ENCODE results near the gene TFCP2L1.

The TFCP2L1 gene

DNA sequence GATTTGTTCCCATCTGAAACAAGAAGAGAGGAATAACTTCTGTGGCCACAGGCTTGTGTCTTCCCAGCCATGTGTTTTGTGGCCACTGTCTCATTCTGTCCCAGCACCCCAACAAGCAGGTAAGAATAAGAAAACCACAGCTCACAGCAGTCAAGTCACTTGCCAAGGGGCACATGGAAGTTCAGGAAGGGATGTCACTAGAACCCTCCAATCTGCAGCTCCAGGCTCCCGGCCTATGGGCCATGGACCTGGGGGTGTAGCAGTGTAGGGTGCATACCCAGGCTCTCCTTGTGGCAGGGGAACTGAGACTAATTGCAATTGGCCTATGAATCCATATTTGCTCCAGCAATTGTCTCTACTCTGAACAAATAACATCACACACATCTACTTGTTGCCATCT is 112.5 kb downstream of the TFCP2L1 start:
- DNase-seq (ENCODE audit: low read depth): no peak

GRCh38 chr2:121171625-121172119 is 113.3 kb downstream of the TFCP2L1 start:
- no peak for DNase-seq (ENCODE audit: low read depth)

DNA sequence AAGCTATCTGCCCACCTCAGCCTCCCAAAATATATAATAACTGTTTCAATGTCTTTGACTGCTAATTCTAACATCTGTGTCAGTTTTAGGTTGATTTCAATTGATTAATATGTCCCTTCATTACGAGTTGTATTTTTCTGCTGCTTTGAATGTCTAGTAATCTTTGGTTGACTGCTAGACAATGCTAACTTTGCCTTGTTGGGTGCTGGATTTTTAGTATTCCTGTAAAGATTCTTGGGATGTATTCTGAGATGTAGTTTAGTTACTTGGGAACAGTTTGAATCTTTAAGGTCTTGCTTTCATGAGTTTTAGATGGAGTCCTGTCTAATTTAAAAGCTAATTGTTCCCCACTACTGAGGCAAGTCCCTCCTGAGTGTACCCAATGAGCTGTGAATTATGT is 114.4 kb downstream of the TFCP2L1 start:
- no peak for DNase-seq (ENCODE audit: low read depth)

GRCh38 chr2:121167411-121167810 is 117.6 kb downstream of the TFCP2L1 start:
- DNase-seq (ENCODE audit: low read depth): no peak

Data from activated T-helper 9 cell treated with anti-CD3 and anti-CD28 coated beads, Interleukin-2, amount 50 U/mL, for 16 hours (primary cell).